ENCODE data around the gene DHRS3. TPM values are rescaled to one million over a fixed set of nuclear protein-coding genes. Genes with fewer than 3 reads are reported as not detected.

DHRS3 gene
- polyA plus RNA-seq, 1 of the 3 experiments (the other 2 are of a cell fraction): 44.8 TPM

GRCh38 chr1:12618965-12619791, 1.2 kb upstream of the DHRS3 start:
- Histone ChIP-seq H2AFZ (ENCODE audit: low read depth) (peak overlapping the region; percentile 59; the same call in 1 of the 2 replicates), H3K9me2 (no peaks in the 10 kb centered on the region), H3K4me2 (peak overlapping the region; percentile 86; the same call in 1 of the 2 replicates), H3K36me3 (replicated peaks in 1 of 2; ENCODE audit: control insufficient read depth in 1 of 2, insufficient read depth in 2 of 2, low read length in 1 of 2) (no peaks in the 10 kb centered on the region), H3K27ac (ENCODE audit: low read depth in 2 of 2, low read length in 1 of 2) (peak overlapping the region; percentile 70 to 79), H4K20me1 (ENCODE audit: insufficient read depth) (no peaks in the 10 kb centered on the region), H3K79me2 (ENCODE audit: insufficient read depth) (no peaks in the 10 kb centered on the region), H3K9ac (peak overlapping the region; percentile 39; the same call in 1 of the 2 replicates), H3K27me3 (ENCODE audit: insufficient read depth) (no peaks in the 10 kb centered on the region), H3K4me1 (ENCODE audit: control insufficient read depth in 1 of 2, insufficient read depth in 2 of 2, low read depth in 1 of 2, low read length in 1 of 2) (peaks cover 29 to 40% of the 10 kb centered on the region in 2 experiments; a peak in 3 of 4 replicates), H3K9me3 (no peaks in the 10 kb centered on the region), H3K4me3 (ENCODE audit: low read depth in 2 of 2, low read length in 1 of 2) (peak overlapping the region in 1 of 2 experiments; percentile 48; a peak in 3 of 4 replicates), H3F3A (replicated peaks; ENCODE audit: insufficient read depth) (peaks cover 18% of the 10 kb centered on the region)
- ChIA-PET POLR2A (interaction anchor here (1.2 kb wide), 1 partner anchor 23 kb away, joined by 3 read pairs; no protein-coding TSS in a partner anchor), CTCF (interaction anchor here (0.6 to 7.2 kb wide), 38 partner anchors 10 to 390 kb away, joined by 3 to 135 read pairs (median 6); partner anchors contain the start of gene AADACL4)
- TF ChIP-seq JUND (IDR thresholded peaks at IDR 0.05) (peak; percentile 69; the same call in 1 of the 2 replicates), TEAD4 (IDR thresholded peaks at IDR 0.05; ENCODE audit: borderline replicate concordance, insufficient read depth) (peak; percentile 63; the same call in 1 of the 2 replicates), GATA2 (CRISPR knock-in tag; IDR thresholded peaks at IDR 0.05) (no peak), ZBTB33 (IDR thresholded peaks at IDR 0.05; ENCODE audit: borderline replicate concordance, low read depth) (peak; percentile 20; the same call in 1 of the 2 replicates), NFIC (IDR thresholded peaks at IDR 0.05; ENCODE audit: borderline replicate concordance) (peak; percentile 22; the same call in 1 of the 2 replicates), CHD2 (IDR thresholded peaks at IDR 0.05; ENCODE audit: low read length, partially characterized antibody) (no peak), USF1 (IDR thresholded peaks at IDR 0.05; ENCODE audit: borderline replicate concordance, low read depth) (no peak), FOSL2 (IDR thresholded peaks at IDR 0.05; ENCODE audit: borderline replicate concordance, low read depth) (peak; percentile 80), USF2 (IDR thresholded peaks at IDR 0.05; ENCODE audit: borderline replicate concordance, low read depth, low read length) (no peak), RXRA (IDR thresholded peaks at IDR 0.05; ENCODE audit: borderline replicate concordance, low read depth) (peak; percentile 96), MEF2A (IDR thresholded peaks at IDR 0.05; ENCODE audit: borderline replicate concordance, low read depth) (peak; percentile 80; the same call in 1 of the 2 replicates), REST (IDR thresholded peaks at IDR 0.05; ENCODE audit: low read depth, low read length) (no peak; the same call in 1 of the 2 replicates), POLR2AphosphoS5 (IDR thresholded peaks at IDR 0.05; ENCODE audit: low read depth, low read length) (peak; percentile 54; the same call in 1 of the 2 replicates), EP300 (IDR thresholded peaks at IDR 0.05; ENCODE audit: borderline replicate concordance in 1 of 2, low read depth in 1 of 2, low read length in 1 of 2) (peak in 1 of 2 experiments; percentile 65; a peak in 1 of 4 replicates), MAX (IDR thresholded peaks at IDR 0.05; ENCODE audit: low read depth) (peak; percentile 73), EZH2phosphoT487 (IDR thresholded peaks at IDR 0.05; ENCODE audit: borderline replicate concordance, low read depth) (no peak), TCF12 (IDR thresholded peaks at IDR 0.05) (peak; percentile 61), TAF1 (IDR thresholded peaks at IDR 0.05; ENCODE audit: borderline replicate concordance, low read depth, low read length) (peak; percentile 14; the same call in 1 of the 2 replicates), ELF1 (IDR thresholded peaks at IDR 0.05) (peak; percentile 45), PBX3 (IDR thresholded peaks at IDR 0.05) (peak; percentile 52; the same call in 1 of the 2 replicates)
- 43% methylated on average over 27 of the region's 30 CpGs for WGBS (ENCODE audit: low lambda C conversion rate)
- DNase-seq: peak; percentile 43
